ENCODE results near the gene ETS1. TPM values are rescaled to one million over a fixed set of nuclear protein-coding genes. Genes with fewer than 3 reads are reported as not detected.
A peak's percentile ranks its signal among the peaks of the same experiment; 100 is the strongest.

ETS1 gene
- total RNA-seq, 2 donors from 2014 or later = 34.3 to 36.4 TPM

DNA sequence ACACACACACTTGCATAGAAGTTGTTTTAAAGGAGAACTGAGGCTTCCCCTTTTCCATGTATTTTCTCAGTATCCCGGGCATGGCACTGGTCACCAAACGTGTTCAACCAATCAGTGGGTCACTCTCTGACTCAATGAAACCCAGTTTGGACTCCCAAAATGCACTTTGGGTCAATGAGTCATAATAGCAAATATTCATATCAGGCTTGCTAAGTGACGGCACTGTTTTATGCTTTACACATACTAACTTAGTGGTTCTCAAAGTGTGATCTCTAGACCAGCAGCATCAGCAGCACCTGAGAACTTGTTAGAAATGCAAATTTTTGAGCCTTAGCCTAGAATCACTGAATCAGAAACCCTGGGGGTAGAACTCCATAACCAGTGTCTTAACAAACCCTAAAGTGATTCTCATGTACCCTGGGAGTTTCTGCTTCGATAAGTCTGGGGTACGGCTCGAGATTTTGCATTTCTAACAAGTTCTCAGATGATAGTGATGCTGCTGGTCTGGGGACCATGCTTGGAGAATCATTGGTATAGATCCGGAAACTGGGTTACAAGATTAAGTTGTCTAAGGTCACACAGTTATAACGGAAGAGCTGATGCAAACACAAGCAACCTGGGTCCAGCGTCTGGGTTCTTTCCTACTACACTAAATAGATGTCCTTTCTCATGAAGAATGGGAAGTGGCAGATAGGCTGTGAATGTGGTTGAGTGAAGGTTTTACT is 35.6 kb downstream of the ETS1 start:
- Mint-ChIP-seq H3K4me1 (peaks cover 23% of the 10 kb centered on the region), H3K9me3 (no peaks in the 10 kb centered on the region), H3K36me3 (ENCODE audit: low read depth) (no peaks in the 10 kb centered on the region), H3K4me3 (no peak overlapping the region), H3K27me3 (ENCODE audit: insufficient read depth) (peaks cover 44% of the 10 kb centered on the region), H3K27ac (no peak overlapping the region)
- Histone ChIP-seq H3K36me3 (ENCODE audit: control insufficient read depth, insufficient read depth, low read length) (no peaks in the 10 kb centered on the region), H3K4me3 (ENCODE audit: low read length) (no peak overlapping the region), H3K27ac (ENCODE audit: low read depth, low read length) (no peak overlapping the region), H3K9ac (ENCODE audit: extremely low read depth, low read length, poor library complexity, severe bottlenecking) (no peak overlapping the region), H3K4me1 (ENCODE audit: control insufficient read depth, insufficient read depth, low read length) (peaks cover 4% of the 10 kb centered on the region), H3K9me3 (ENCODE audit: control insufficient read depth, low read length) (no peaks in the 10 kb centered on the region), H3K27me3 (ENCODE audit: control insufficient read depth, insufficient read depth, low read length, poor library complexity, severe bottlenecking) (peaks cover 35% of the 10 kb centered on the region)
- WGBS, 2 experiments (ENCODE audit: insufficient coverage in 1 of 2, insufficient read length in 1 of 2) = 89 to 94% methylated on average over 6 to 8 of the region's 9 CpGs
- no peak for DNase-seq
- TF ChIP-seq, protein P1, sequence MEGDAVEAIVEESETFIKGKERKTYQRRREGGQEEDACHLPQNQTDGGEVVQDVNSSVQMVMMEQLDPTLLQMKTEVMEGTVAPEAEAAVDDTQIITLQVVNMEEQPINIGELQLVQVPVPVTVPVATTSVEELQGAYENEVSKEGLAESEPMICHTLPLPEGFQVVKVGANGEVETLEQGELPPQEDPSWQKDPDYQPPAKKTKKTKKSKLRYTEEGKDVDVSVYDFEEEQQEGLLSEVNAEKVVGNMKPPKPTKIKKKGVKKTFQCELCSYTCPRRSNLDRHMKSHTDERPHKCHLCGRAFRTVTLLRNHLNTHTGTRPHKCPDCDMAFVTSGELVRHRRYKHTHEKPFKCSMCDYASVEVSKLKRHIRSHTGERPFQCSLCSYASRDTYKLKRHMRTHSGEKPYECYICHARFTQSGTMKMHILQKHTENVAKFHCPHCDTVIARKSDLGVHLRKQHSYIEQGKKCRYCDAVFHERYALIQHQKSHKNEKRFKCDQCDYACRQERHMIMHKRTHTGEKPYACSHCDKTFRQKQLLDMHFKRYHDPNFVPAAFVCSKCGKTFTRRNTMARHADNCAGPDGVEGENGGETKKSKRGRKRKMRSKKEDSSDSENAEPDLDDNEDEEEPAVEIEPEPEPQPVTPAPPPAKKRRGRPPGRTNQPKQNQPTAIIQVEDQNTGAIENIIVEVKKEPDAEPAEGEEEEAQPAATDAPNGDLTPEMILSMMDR (conservative IDR thresholded peaks at IDR 0.05) = no peak

DNA sequence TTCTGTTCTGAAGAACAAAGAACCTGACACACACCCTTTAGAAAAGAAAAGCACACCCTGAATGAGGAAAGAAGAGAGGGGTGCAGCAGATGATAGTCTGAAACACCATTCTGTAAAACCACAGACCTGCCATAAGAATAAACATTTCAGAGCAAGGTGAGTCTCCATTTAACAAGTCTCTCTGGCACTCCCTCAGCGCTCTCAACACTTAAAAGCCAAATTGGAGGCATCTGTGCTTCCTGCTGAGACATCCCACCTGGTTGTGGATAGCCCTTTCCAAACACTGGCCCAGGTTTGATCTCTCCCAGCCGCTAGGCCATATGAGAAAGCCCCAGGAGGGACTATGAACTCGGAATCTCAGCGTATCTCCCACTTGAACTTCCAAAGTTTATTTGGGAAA is 36.3 kb downstream of the ETS1 start:
- 40 to 92% methylated on average over 1 to 4 of the region's 4 CpGs for WGBS, 2 experiments (ENCODE audit: insufficient coverage in 1 of 2, insufficient read length in 1 of 2)

DNA sequence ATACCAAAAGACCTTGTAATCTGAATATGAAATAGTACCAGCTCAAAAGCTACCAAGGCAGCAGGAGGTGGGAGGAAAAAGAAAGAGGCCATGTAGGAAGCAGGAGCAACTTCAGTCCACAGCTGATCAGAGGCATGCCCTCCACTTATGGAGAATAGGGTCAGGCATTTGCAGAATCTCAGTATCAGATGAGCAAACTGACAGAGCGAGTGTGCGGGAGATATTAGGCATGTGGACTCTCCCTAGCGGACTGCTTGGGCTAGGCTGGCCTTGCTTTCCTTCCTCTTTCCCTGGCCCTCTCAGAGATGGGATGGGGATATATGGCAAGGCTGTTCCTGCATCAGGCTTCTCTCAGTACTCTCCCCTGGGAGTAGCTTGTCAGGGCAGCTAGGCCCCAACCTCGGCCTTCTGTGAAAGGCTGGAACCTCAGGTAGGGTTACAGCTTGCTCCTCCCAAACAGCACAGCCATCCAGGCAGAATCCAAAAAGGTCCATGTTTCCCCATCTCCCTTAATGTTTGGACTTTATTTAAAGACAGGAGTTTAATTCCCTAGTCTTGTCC is 37.0 kb downstream of the ETS1 start:
- no peak overlapping the region for H3K9ac ChIP-seq (ENCODE audit: extremely low read depth, low read length, poor library complexity, severe bottlenecking)
- H3K9me3 ChIP-seq (ENCODE audit: control insufficient read depth, low read length) = no peaks in the 10 kb centered on the region
- DNase-seq = no peak
- H3K4me3 ChIP-seq (ENCODE audit: low read length) = no peak overlapping the region
- WGBS, 2 experiments (ENCODE audit: insufficient coverage in 1 of 2, insufficient read length in 1 of 2) = 87 to 94% methylated on average over 3 to 4 of the region's 4 CpGs
- Mint-ChIP-seq H3K4me3 (peak overlapping the region; percentile 63), H3K4me1 (peaks cover 21% of the 10 kb centered on the region), H3K36me3 (ENCODE audit: low read depth) (no peaks in the 10 kb centered on the region), H3K27ac (no peak overlapping the region), H3K9me3 (no peaks in the 10 kb centered on the region), H3K27me3 (ENCODE audit: insufficient read depth) (peaks cover 44% of the 10 kb centered on the region)
- peaks cover 4% of the 10 kb centered on the region for H3K4me1 ChIP-seq (ENCODE audit: control insufficient read depth, insufficient read depth, low read length)
- H3K27ac ChIP-seq (ENCODE audit: low read depth, low read length) = no peak overlapping the region
- TF ChIP-seq, protein P1 (conservative IDR thresholded peaks at IDR 0.05) = no peak
- no peaks in the 10 kb centered on the region for H3K36me3 ChIP-seq (ENCODE audit: control insufficient read depth, insufficient read depth, low read length)
- peaks cover 49% of the 10 kb centered on the region for H3K27me3 ChIP-seq (ENCODE audit: control insufficient read depth, insufficient read depth, low read length, poor library complexity, severe bottlenecking)

More for the DNA sequence above, 36.3 kb downstream of the ETS1 start:
- Histone ChIP-seq H3K36me3 (ENCODE audit: control insufficient read depth, insufficient read depth, low read length) (no peaks in the 10 kb centered on the region), H3K9ac (ENCODE audit: extremely low read depth, low read length, poor library complexity, severe bottlenecking) (no peak overlapping the region), H3K4me3 (ENCODE audit: low read length) (no peak overlapping the region), H3K9me3 (ENCODE audit: control insufficient read depth, low read length) (no peaks in the 10 kb centered on the region), H3K27me3 (ENCODE audit: control insufficient read depth, insufficient read depth, low read length, poor library complexity, severe bottlenecking) (peaks cover 42% of the 10 kb centered on the region), H3K27ac (ENCODE audit: low read depth, low read length) (no peak overlapping the region), H3K4me1 (ENCODE audit: control insufficient read depth, insufficient read depth, low read length) (peaks cover 4% of the 10 kb centered on the region)
- H3K27me3 Mint-ChIP-seq (ENCODE audit: insufficient read depth) = peaks cover 44% of the 10 kb centered on the region
- H3K9me3 Mint-ChIP-seq = no peaks in the 10 kb centered on the region
- no peaks in the 10 kb centered on the region for H3K36me3 Mint-ChIP-seq (ENCODE audit: low read depth)
- TF ChIP-seq, protein P1 (conservative IDR thresholded peaks at IDR 0.05) = no peak
- no peak for DNase-seq
- H3K4me3 Mint-ChIP-seq = no peak overlapping the region
- peaks cover 24% of the 10 kb centered on the region for H3K4me1 Mint-ChIP-seq
- H3K27ac Mint-ChIP-seq = no peak overlapping the region
